ENCODE data around the gene PDE6G.
"Not testable (repeated sequence)": the region's sequence is repeated elsewhere in the genome, so short reads cannot be mapped to it uniquely, and the experiment has no call there.

The PDE6G gene

GRCh38 chr17:81676906-81677305, 20.6 kb upstream of the PDE6G start:
- TF ChIP-seq EZH2phosphoT487 (IDR thresholded peaks at IDR 0.05; ENCODE audit: low read depth): no peak
- TF ChIP-seq, protein P1, sequence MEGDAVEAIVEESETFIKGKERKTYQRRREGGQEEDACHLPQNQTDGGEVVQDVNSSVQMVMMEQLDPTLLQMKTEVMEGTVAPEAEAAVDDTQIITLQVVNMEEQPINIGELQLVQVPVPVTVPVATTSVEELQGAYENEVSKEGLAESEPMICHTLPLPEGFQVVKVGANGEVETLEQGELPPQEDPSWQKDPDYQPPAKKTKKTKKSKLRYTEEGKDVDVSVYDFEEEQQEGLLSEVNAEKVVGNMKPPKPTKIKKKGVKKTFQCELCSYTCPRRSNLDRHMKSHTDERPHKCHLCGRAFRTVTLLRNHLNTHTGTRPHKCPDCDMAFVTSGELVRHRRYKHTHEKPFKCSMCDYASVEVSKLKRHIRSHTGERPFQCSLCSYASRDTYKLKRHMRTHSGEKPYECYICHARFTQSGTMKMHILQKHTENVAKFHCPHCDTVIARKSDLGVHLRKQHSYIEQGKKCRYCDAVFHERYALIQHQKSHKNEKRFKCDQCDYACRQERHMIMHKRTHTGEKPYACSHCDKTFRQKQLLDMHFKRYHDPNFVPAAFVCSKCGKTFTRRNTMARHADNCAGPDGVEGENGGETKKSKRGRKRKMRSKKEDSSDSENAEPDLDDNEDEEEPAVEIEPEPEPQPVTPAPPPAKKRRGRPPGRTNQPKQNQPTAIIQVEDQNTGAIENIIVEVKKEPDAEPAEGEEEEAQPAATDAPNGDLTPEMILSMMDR (IDR thresholded peaks at IDR 0.05; ENCODE audit: low read depth, low read length): no peak
- Histone ChIP-seq H3K27me3 (ENCODE audit: low read depth, low read length) (no peaks in the 10 kb centered on the region), H2AFZ (ENCODE audit: low read depth, low read length) (no peak overlapping the region), H3K4me3 (ENCODE audit: low read length) (no peak overlapping the region), H3K9me3 (ENCODE audit: insufficient read depth, low read length) (no peaks in the 10 kb centered on the region), H3K4me2 (ENCODE audit: low read length) (no peak overlapping the region), H4K20me1 (ENCODE audit: insufficient read depth, low read length) (no peaks in the 10 kb centered on the region), H3K79me2 (ENCODE audit: low read length) (peaks cover 8% of the 10 kb centered on the region), H3K9ac (ENCODE audit: low read length) (no peak overlapping the region), H3K27ac (ENCODE audit: low read length) (no peak overlapping the region), H3K36me3 (replicated peaks; ENCODE audit: low read depth, low read length) (peaks cover 11% of the 10 kb centered on the region), H3K4me1 (ENCODE audit: low read length) (no peaks in the 10 kb centered on the region)

GRCh38 chr17:81675515-81676221, 19.3 kb upstream of the PDE6G start:
- H4K20me1 ChIP-seq (ENCODE audit: insufficient read depth, low read length); H3K4me3 ChIP-seq (ENCODE audit: low read length); H3K27me3 ChIP-seq (ENCODE audit: low read depth, low read length); H3K27ac ChIP-seq (ENCODE audit: low read length); H3K9me3 ChIP-seq (ENCODE audit: insufficient read depth, low read length); H2AFZ ChIP-seq (ENCODE audit: low read depth, low read length); H3K9ac ChIP-seq (ENCODE audit: low read length); H3K79me2 ChIP-seq (ENCODE audit: low read length); H3K4me2 ChIP-seq (ENCODE audit: low read length); H3K4me1 ChIP-seq (ENCODE audit: low read length): not testable (repeated sequence)
- H3K36me3 ChIP-seq (replicated peaks; ENCODE audit: low read depth, low read length): peaks cover 19% of the 10 kb centered on the region
- TF ChIP-seq, protein P1 (IDR thresholded peaks at IDR 0.05; ENCODE audit: low read depth, low read length): peak; percentile 21; the same call in 1 of the 2 replicates

DNA sequence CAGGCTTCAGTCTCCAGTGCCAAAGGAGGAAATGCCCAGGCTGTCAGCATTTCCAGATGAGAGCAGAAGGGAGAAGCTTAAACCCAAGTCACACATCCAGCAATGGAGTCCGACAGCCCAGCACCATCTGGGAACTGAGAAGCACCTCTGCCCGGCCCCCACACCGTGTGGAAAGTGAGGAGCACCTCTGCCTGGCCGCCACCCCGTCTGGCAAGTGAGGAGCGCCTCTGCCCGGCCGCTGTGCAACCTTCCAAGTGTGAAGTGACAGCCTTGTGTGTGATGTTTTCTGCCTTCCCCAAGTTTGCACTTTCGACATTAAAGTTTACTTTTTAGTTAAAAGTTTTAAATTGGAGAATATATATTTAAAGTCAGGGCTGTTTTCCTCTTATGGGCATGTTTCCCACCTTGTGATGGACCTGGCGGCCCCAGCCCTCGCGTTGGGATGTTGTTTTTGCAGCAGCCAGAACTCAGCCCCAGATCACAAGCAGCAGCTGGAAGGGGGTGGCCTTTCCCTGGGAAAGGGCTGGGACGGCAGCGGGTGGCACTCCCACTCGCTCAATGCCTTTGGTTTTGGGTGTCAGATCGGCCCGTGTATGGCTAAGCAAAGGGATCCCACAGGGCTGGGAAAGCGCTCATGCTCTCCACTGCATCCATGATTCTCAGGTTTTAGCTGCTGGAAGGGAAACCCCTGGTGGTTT, 17.4 kb upstream of the PDE6G start:
- no peak overlapping the region for H3K4me2 ChIP-seq (ENCODE audit: low read length)
- no peaks in the 10 kb centered on the region for H4K20me1 ChIP-seq (ENCODE audit: insufficient read depth, low read length)
- peaks cover 29% of the 10 kb centered on the region for H3K36me3 ChIP-seq (replicated peaks; ENCODE audit: low read depth, low read length)
- TF ChIP-seq, protein P1 (IDR thresholded peaks at IDR 0.05; ENCODE audit: low read depth, low read length): no peak
- no peak for TF ChIP-seq EZH2phosphoT487 (IDR thresholded peaks at IDR 0.05; ENCODE audit: low read depth)
- H3K9me3 ChIP-seq (ENCODE audit: insufficient read depth, low read length): no peaks in the 10 kb centered on the region
- peaks cover 5% of the 10 kb centered on the region; the same call in 1 of the 2 replicates for H3K79me2 ChIP-seq (ENCODE audit: low read length)
- H3K4me3 ChIP-seq (ENCODE audit: low read length): no peak overlapping the region
- no peak overlapping the region for H3K9ac ChIP-seq (ENCODE audit: low read length)
- no peaks in the 10 kb centered on the region for H3K27me3 ChIP-seq (ENCODE audit: low read depth, low read length)
- H2AFZ ChIP-seq (ENCODE audit: low read depth, low read length): no peak overlapping the region
- no peaks in the 10 kb centered on the region for H3K4me1 ChIP-seq (ENCODE audit: low read length)
- no peak overlapping the region for H3K27ac ChIP-seq (ENCODE audit: low read length)

GRCh38 chr17:81672954-81673353, 16.6 kb upstream of the PDE6G start:
- no peak overlapping the region for H3K4me2 ChIP-seq (ENCODE audit: low read length)
- H3K4me1 ChIP-seq (ENCODE audit: low read length): peaks cover 4% of the 10 kb centered on the region
- TF ChIP-seq, protein P1 (IDR thresholded peaks at IDR 0.05; ENCODE audit: low read depth, low read length): no peak
- no peak for TF ChIP-seq EZH2phosphoT487 (IDR thresholded peaks at IDR 0.05; ENCODE audit: low read depth)
- no peaks in the 10 kb centered on the region for H4K20me1 ChIP-seq (ENCODE audit: insufficient read depth, low read length)
- no peak overlapping the region for H3K4me3 ChIP-seq (ENCODE audit: low read length)
- H3K36me3 ChIP-seq (replicated peaks; ENCODE audit: low read depth, low read length): peaks cover 33% of the 10 kb centered on the region
- H3K9ac ChIP-seq (ENCODE audit: low read length): no peak overlapping the region
- no peak overlapping the region for H2AFZ ChIP-seq (ENCODE audit: low read depth, low read length)
- no peaks in the 10 kb centered on the region for H3K9me3 ChIP-seq (ENCODE audit: insufficient read depth, low read length)
- H3K27me3 ChIP-seq (ENCODE audit: low read depth, low read length): no peaks in the 10 kb centered on the region
- peaks cover 12% of the 10 kb centered on the region for H3K79me2 ChIP-seq (ENCODE audit: low read length)
- no peak overlapping the region for H3K27ac ChIP-seq (ENCODE audit: low read length)

All from OCI-LY3 (cell line).